ENCODE data around the gene RRP36.

DNA sequence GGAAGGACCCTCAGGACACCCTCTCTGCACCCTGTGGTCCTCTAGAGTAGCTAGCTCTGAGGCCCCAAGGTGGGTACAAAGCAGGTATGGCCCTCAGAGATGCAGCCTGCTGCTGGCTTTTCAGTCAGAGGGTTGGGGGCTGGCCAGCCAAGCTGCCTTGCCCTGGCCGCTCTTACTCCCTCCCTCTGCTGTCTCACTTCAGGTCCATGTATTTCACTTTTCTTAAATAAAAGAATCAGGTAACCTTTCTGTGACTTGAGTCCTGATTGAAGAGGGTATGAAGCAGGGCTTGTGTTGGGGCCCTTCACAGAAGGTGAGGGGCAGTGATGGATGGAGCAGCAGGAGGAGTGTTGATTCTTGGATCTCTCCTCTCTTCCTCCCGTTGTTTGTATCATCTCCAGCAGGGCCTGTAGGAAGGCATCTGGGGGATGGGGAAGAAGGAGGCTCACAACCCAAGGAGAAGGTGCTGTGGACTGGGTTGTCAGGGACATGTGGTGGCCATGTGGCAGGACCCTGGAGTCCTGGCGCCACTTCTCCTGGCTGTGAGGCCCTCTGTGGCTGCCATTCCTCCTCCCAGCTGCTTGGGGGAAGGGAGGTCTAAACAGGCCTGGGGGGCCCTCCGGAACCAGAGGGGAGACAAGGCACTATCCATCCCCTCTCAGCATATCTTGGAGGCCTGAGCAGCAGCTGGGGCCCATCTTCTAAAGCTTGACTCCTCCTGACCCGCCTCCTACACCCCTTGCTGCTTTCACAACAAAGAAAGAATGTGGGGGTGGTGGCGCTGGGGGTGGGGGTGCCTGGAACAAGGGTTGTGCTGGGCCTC, 53.6 kb downstream of the RRP36 start:
- TF ChIP-seq, protein P1, sequence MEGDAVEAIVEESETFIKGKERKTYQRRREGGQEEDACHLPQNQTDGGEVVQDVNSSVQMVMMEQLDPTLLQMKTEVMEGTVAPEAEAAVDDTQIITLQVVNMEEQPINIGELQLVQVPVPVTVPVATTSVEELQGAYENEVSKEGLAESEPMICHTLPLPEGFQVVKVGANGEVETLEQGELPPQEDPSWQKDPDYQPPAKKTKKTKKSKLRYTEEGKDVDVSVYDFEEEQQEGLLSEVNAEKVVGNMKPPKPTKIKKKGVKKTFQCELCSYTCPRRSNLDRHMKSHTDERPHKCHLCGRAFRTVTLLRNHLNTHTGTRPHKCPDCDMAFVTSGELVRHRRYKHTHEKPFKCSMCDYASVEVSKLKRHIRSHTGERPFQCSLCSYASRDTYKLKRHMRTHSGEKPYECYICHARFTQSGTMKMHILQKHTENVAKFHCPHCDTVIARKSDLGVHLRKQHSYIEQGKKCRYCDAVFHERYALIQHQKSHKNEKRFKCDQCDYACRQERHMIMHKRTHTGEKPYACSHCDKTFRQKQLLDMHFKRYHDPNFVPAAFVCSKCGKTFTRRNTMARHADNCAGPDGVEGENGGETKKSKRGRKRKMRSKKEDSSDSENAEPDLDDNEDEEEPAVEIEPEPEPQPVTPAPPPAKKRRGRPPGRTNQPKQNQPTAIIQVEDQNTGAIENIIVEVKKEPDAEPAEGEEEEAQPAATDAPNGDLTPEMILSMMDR (IDR thresholded peaks at IDR 0.05; ENCODE audit: low read depth, low read length, poor library complexity, severe bottlenecking), result no peak
- no peak for TF ChIP-seq EZH2phosphoT487 (IDR thresholded peaks at IDR 0.05; ENCODE audit: borderline replicate concordance, low read length)

All from DOHH2 (cell line).